Sigmoid colon (tissue), 7 donors: ENCODE measurements around the gene RINL. TPM values are rescaled to one million over a fixed set of nuclear protein-coding genes. Genes with fewer than 3 reads are reported as not detected.

Source experiments
- DNase-seq: peaks from one replicate; pipeline ENCODE4 v3.0.0-alpha.2; 2019
- H3K27ac ChIP-seq, 4 donors: fragments of 200-600 bp; sonication (generic); one replicate each; pipeline ENCODE4 v1.5.1; 2016 to 2019; ENCODE audit warnings: mild to moderate bottlenecking in 1 of 4
- H3K27me3 ChIP-seq, 3 donors: fragments of 200-600 bp; sonication (generic); one replicate each; pipeline ENCODE4 v1.5.1; 2019; ENCODE audit warnings: mild to moderate bottlenecking in 1 of 3
- H3K36me3 ChIP-seq, 4 donors: fragments of 200-600 bp; sonication (generic); one replicate each; pipeline ENCODE4 v1.5.1; 2016 to 2019
- H3K4me1 ChIP-seq, 4 donors: fragments of 200-600 bp; sonication (generic); one replicate each; pipeline ENCODE4 v1.5.1; 2017 to 2019
- H3K4me3 ChIP-seq, 4 donors: fragments of 200-600 bp; sonication (generic); one replicate each; pipeline ENCODE4 v1.5.1; 2017 to 2019; ENCODE audit warnings: mild to moderate bottlenecking in 2 of 4, moderate library complexity in 1 of 4
- H3K9me3 ChIP-seq, 4 donors: fragments of 200-600 bp in 3 of 4; sonication (generic) in 3 of 4; one replicate each; pipeline versions ENCODE4 v1.5.1 to v1.6.1; 2013 to 2019
- EP300 ChIP-seq, 4 donors: sonication (generic); formaldehyde crosslinking; IDR thresholded peaks; one replicate each; pipeline ENCODE4 v1.6.1; 2017; ENCODE audit warnings: antibody characterized with exemption in 4 of 4
- POLR2A ChIP-seq, 2 donors: fragments of 450-650 bp; IDR thresholded peaks; one replicate each; pipeline ENCODE4 v1.6.1; 2016; ENCODE audit warnings: antibody characterized with exemption in 2 of 2, mild to moderate bottlenecking in 2 of 2, moderate library complexity in 2 of 2
- POLR2AphosphoS5 ChIP-seq, 4 donors: sonication (generic); formaldehyde crosslinking; IDR thresholded peaks; one replicate each; pipeline ENCODE4 v1.6.1; 2017; ENCODE audit warnings: antibody characterized with exemption in 4 of 4
- WGBS, 2 donors: extraction: QIAGEN DNeasy Blood & Tissue Kit; methylation state at CpG; one replicate each; pipeline ENCODE4 v1.1.7; 2013; 5-methylcytosine and 5-hydroxymethylcytosine counted together
- intact Hi-C: fragments of 100-400 bp; cut with DNase I; formaldehyde crosslinking; loops from one replicate; pipeline ENCODE4 v1.15.1; 2023
- polyA plus RNA-seq, 3 donors: library from polyadenylated mRNA; stranded (reverse); fragments of 200-250 nt; gene quantifications; one replicate each; pipeline ENCODE4 v1.2.3, GENCODE V29; 2013
- total RNA-seq, 4 donors: library from RNA; depleted of rRNA; stranded (reverse); fragments of >200 nt; gene quantifications; one replicate each; pipeline ENCODE4 v1.1.0, GENCODE V29; 2016
- TF ChIP-seq, protein P1 (sequence below), 4 experiments: fragments of 450-650 bp in 3 of 4; fragments of 200-600 bp in 1 of 4; IDR thresholded peaks; one replicate each; pipeline ENCODE4 v1.5.1; 2016 to 2019; ENCODE audit warnings: antibody characterized with exemption in 4 of 4, mild to moderate bottlenecking in 3 of 4, moderate library complexity in 2 of 4
- donor health status: healthy with polysubstance abuse.
- donor health status: Bipolar disorder and iron deficiency.
- donor health status: healthy.

Gene RINL
- total and polyA plus RNA-seq, 7 donors = 3.5 to 17.6 (median 4.8) TPM

DNA sequence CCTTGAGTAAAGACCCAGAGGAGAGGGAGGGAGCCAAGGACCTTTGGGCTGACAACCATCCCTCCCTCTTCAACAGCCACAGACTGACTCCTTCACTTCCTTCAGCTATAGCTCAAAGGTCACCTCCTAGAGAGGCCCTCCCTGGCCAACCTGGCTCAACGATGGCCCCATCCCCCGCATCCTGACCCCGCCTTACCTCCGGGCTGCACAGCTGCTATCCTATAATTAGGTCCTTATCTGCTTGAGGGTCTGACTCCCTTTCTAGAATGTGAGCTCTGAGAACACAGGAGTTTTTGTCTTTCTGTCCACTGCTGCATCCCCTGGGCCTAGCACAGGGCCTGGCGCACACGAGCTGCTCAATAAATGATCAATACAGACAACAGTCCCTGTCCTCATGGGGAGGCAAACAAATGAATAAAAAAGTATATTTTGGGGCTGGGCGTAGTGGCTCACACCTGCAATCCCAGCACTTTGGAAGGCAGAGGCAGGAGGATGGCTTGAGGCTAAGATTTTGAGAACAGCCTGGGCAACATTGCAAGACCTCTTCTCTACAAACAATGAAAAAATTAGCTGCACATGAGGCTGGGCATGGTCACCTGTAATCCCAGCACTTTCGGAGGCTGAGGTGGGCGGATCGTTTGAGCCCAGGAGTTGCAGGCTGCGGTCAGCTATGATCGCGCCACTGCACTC lies 58.7 kb downstream of the RINL start:
- intact Hi-C loops = no loop called here
- WGBS, 2 donors = 23 to 76% methylated on average over 13 of the region's 13 CpGs
- DNase-seq = no peak
- no peak overlapping the region for H3K4me3 ChIP-seq
- H3K27me3 ChIP-seq = no peaks in the 10 kb centered on the region
- no peaks in the 10 kb centered on the region for H3K9me3 ChIP-seq
- peak overlapping the region in 1 of 4 donors; percentile 17 for H3K27ac ChIP-seq
- TF ChIP-seq POLR2A (IDR thresholded peaks at IDR 0.05) = no peak
- no peak for TF ChIP-seq EP300 (IDR thresholded peaks at IDR 0.05)
- TF ChIP-seq, protein P1, sequence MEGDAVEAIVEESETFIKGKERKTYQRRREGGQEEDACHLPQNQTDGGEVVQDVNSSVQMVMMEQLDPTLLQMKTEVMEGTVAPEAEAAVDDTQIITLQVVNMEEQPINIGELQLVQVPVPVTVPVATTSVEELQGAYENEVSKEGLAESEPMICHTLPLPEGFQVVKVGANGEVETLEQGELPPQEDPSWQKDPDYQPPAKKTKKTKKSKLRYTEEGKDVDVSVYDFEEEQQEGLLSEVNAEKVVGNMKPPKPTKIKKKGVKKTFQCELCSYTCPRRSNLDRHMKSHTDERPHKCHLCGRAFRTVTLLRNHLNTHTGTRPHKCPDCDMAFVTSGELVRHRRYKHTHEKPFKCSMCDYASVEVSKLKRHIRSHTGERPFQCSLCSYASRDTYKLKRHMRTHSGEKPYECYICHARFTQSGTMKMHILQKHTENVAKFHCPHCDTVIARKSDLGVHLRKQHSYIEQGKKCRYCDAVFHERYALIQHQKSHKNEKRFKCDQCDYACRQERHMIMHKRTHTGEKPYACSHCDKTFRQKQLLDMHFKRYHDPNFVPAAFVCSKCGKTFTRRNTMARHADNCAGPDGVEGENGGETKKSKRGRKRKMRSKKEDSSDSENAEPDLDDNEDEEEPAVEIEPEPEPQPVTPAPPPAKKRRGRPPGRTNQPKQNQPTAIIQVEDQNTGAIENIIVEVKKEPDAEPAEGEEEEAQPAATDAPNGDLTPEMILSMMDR (IDR thresholded peaks at IDR 0.05) = no peak
- TF ChIP-seq POLR2AphosphoS5 (IDR thresholded peaks at IDR 0.05) = no peak
- peaks cover 35 to 70% (median 41%) of the 10 kb centered on the region in 4 donors for H3K36me3 ChIP-seq
- no peaks in the 10 kb centered on the region for H3K4me1 ChIP-seq

Other genes starting within 250 kb of the RINL start
- gene ACTN4, start 230.6 kb downstream of the RINL start, total RNA-seq = 100 to 1,000 TPM; 131 to 328 (median 197) TPM
- 100 to 1,000 TPM; 122 to 456 (median 176) TPM for gene ACTN4, start 230.6 kb downstream of the RINL start, polyA plus RNA-seq
- 1 to 10 TPM in 1 of 4 donors, under 1 TPM in 2, not detected in 1; 0.33 to 3.0 (median 0.54) TPM for gene CAPN12, start 133.8 kb downstream of the RINL start, total RNA-seq
- gene CAPN12, start 133.8 kb downstream of the RINL start, polyA plus RNA-seq = 10 to 100 TPM in 1 of 3 donors, 1 to 10 TPM in 2; 5.3 to 14.3 (median 6.0) TPM
- gene LGALS7, start 104.8 kb downstream of the RINL start, total RNA-seq = not detected
- gene LGALS7, start 104.8 kb downstream of the RINL start, polyA plus RNA-seq = not detected
- 1 to 10 TPM in 1 of 4 donors, not detected in 3; 3.0 TPM for gene LGALS7B, start 89.1 kb downstream of the RINL start, total RNA-seq
- 1 to 10 TPM in 1 of 3 donors, not detected in 2; 1.2 TPM for gene LGALS7B, start 89.1 kb downstream of the RINL start, polyA plus RNA-seq
- 10 to 100 TPM in 1 of 4 donors, 1 to 10 TPM in 2, under 1 TPM in 1; 0.33 to 13.2 (median 4.4) TPM for gene LGALS4, start 65.3 kb downstream of the RINL start, total RNA-seq
- gene LGALS4, start 65.3 kb downstream of the RINL start, polyA plus RNA-seq = 1,000 to 10,000 TPM; 2,620 to 9,832 (median 7,672) TPM
- 100 to 1,000 TPM in 3 of 4 donors, 10 to 100 TPM in 1; 99.5 to 149 (median 120) TPM for gene ECH1, start 46.5 kb downstream of the RINL start, total RNA-seq
- 100 to 1,000 TPM; 348 to 548 (median 422) TPM for gene ECH1, start 46.5 kb downstream of the RINL start, polyA plus RNA-seq
- gene HNRNPL, start 28.3 kb downstream of the RINL start, total RNA-seq = 100 to 1,000 TPM; 140 to 201 (median 171) TPM
- 100 to 1,000 TPM; 115 to 206 (median 129) TPM for gene HNRNPL, start 28.3 kb downstream of the RINL start, polyA plus RNA-seq
- gene SIRT2, start 21.3 kb upstream of the RINL start, total RNA-seq = 10 to 100 TPM; 65.5 to 92.7 (median 85.2) TPM
- gene SIRT2, start 21.3 kb upstream of the RINL start, polyA plus RNA-seq = 10 to 100 TPM; 36.2 to 46.7 (median 39.0) TPM
- 10 to 100 TPM; 13.8 to 20.2 (median 16.9) TPM for gene NFKBIB, start 21.7 kb upstream of the RINL start, total RNA-seq
- 10 to 100 TPM; 28.8 to 63.9 (median 45.8) TPM for gene NFKBIB, start 21.7 kb upstream of the RINL start, polyA plus RNA-seq
- gene CCER2, start 33.9 kb upstream of the RINL start, total RNA-seq = 1 to 10 TPM in 1 of 4 donors, under 1 TPM in 1, not detected in 2; 0.83 to 1.1 TPM
- gene CCER2, start 33.9 kb upstream of the RINL start, polyA plus RNA-seq = under 1 TPM in 1 of 3 donors, not detected in 2; 0.90 TPM
- 10 to 100 TPM in 2 of 4 donors, 1 to 10 TPM in 2; 7.4 to 32.7 (median 12.2) TPM for gene SARS2, start 52.5 kb upstream of the RINL start, total RNA-seq
- 10 to 100 TPM; 14.4 to 38.9 (median 15.3) TPM for gene SARS2, start 52.5 kb upstream of the RINL start, polyA plus RNA-seq
- gene MRPS12, start 52.7 kb upstream of the RINL start, total RNA-seq = 10 to 100 TPM; 25.0 to 30.7 (median 27.5) TPM
- 10 to 100 TPM; 58.9 to 74.4 (median 73.2) TPM for gene MRPS12, start 52.7 kb upstream of the RINL start, polyA plus RNA-seq
- gene FBXO17, start 97.5 kb upstream of the RINL start, total RNA-seq = 10 to 100 TPM; 20.3 to 28.6 (median 25.9) TPM
- 1 to 10 TPM; 1.6 to 4.8 (median 3.3) TPM for gene FBXO17, start 97.5 kb upstream of the RINL start, polyA plus RNA-seq
- gene FBXO27, start 154.3 kb upstream of the RINL start, total RNA-seq = 10 to 100 TPM in 1 of 4 donors, 1 to 10 TPM in 3; 3.0 to 17.7 (median 3.7) TPM
- gene FBXO27, start 154.3 kb upstream of the RINL start, polyA plus RNA-seq = 1 to 10 TPM in 2 of 3 donors, under 1 TPM in 1; 0.23 to 1.3 (median 1.2) TPM
- not detected for gene ACP7, start 206.1 kb upstream of the RINL start, total RNA-seq
- gene ACP7, start 206.1 kb upstream of the RINL start, polyA plus RNA-seq = not detected
- gene PAK4, start 247.5 kb upstream of the RINL start, total RNA-seq = 10 to 100 TPM in 2 of 4 donors, 1 to 10 TPM in 2; 6.2 to 27.1 (median 9.3) TPM
- gene PAK4, start 247.5 kb upstream of the RINL start, polyA plus RNA-seq = 10 to 100 TPM; 42.1 to 62.0 (median 45.0) TPM